Hepatocyte (in vitro differentiated cells): Measurements from ENCODE around the gene PDPN. TPM values are rescaled to one million over a fixed set of nuclear protein-coding genes. Genes with fewer than 3 reads are reported as not detected.
A peak's percentile ranks its signal among the peaks of the same experiment; 100 is the strongest.

ENCODE experiments used
- DNase-seq: peaks from one replicate; pipeline ENCODE4 v3.0.0-alpha.2; 2016; ENCODE audit warnings: low spot score
- H2AFZ ChIP-seq: fragments of 200-600 bp; sonication (generic); 2 replicates; pipeline ENCODE4 v1.6.0; 2016; ENCODE audit warnings: antibody characterized with exemption, mild to moderate bottlenecking
- H3K27ac ChIP-seq: fragments of 200-600 bp; sonication (generic); 2 replicates; pipeline ENCODE4 v1.5.1; 2016; ENCODE audit warnings: mild to moderate bottlenecking
- H3K27me3 ChIP-seq: fragments of 200-600 bp; sonication (generic); 2 replicates; pipeline ENCODE4 v1.6.1; 2016
- H3K36me3 ChIP-seq: fragments of 200-600 bp; sonication (generic); replicated peaks from 2 replicates; pipeline ENCODE4 v1.5.1; 2016; ENCODE audit warnings: low read depth; ENCODE audit not compliant: insufficient read depth
- H3K4me1 ChIP-seq: fragments of 200-600 bp; sonication (generic); 2 replicates; pipeline ENCODE4 v1.5.1; 2016; ENCODE audit warnings: mild to moderate bottlenecking, moderate library complexity; ENCODE audit not compliant: insufficient read depth
- H3K4me2 ChIP-seq: fragments of 200-600 bp; sonication (generic); 2 replicates; pipeline ENCODE4 v1.6.0; 2016
- H3K4me3 ChIP-seq: fragments of 200-600 bp; sonication (generic); 2 replicates; pipeline ENCODE4 v1.5.1; 2016; ENCODE audit warnings: mild to moderate bottlenecking
- H3K79me2 ChIP-seq: fragments of 200-600 bp; sonication (generic); 2 replicates; pipeline ENCODE4 v1.6.0; 2017; ENCODE audit warnings: mild to moderate bottlenecking
- H3K9me2 ChIP-seq: fragments of 200-600 bp; sonication (generic); replicated peaks from 2 replicates; pipeline ENCODE4 v1.6.0; 2017; ENCODE audit warnings: mild to moderate bottlenecking; ENCODE audit not compliant: insufficient read depth
- H3K9me3 ChIP-seq: fragments of 200-600 bp; sonication (generic); 2 replicates; pipeline ENCODE4 v1.5.1; 2016; ENCODE audit warnings: low read depth, mild to moderate bottlenecking
- H4K20me1 ChIP-seq: fragments of 200-600 bp; sonication (generic); 2 replicates; pipeline ENCODE4 v1.6.0; 2016; ENCODE audit warnings: mild to moderate bottlenecking; ENCODE audit not compliant: insufficient read depth, poor library complexity, severe bottlenecking
- EZH2 ChIP-seq: fragments of 200-600 bp; sonication (generic); IDR thresholded peaks from 2 replicates; pipeline ENCODE4 v1.6.1; 2016; ENCODE audit warnings: antibody characterized with exemption, mild to moderate bottlenecking, borderline replicate concordance
- EZH2phosphoT487 ChIP-seq: fragments of 200-600 bp; sonication (generic); IDR thresholded peaks from one replicate; pipeline ENCODE4 v1.6.1; 2018; ENCODE audit warnings: antibody characterized with exemption, mild to moderate bottlenecking, low read depth, moderate library complexity; ENCODE audit not compliant: unreplicated experiment, severe bottlenecking
- WGBS: methylation state at CpG from one replicate; pipeline ENCODE4 v1.1.6; 2016; ENCODE audit warnings: low lambda C conversion rate; ENCODE audit errors: missing lambda C conversion rate; 5-methylcytosine and 5-hydroxymethylcytosine counted together
- polyA plus RNA-seq: library from polyadenylated mRNA; unstranded; fragments of >200 nt; fragmentation: Nextera tagmentation; extraction: Ambion mirVana; gene quantifications from 2 replicates; pipeline ENCODE4 v1.2.1, GENCODE V29; 2016
- total RNA-seq: library from RNA; depleted of rRNA; stranded (reverse); fragments of >200 nt; gene quantifications from 2 replicates; pipeline ENCODE4 v1.2.3, GENCODE V29; 2014
- TF ChIP-seq, protein P1 (sequence below): fragments of 200-600 bp; sonication (generic); IDR thresholded peaks from 2 replicates; pipeline ENCODE4 v1.5.1; 2016; ENCODE audit warnings: antibody characterized with exemption, mild to moderate bottlenecking; ENCODE audit not compliant: poor library complexity

The PDPN gene
- total and polyA plus RNA-seq, 2 experiments from 2014 or later, result 305 to 478 TPM

DNA sequence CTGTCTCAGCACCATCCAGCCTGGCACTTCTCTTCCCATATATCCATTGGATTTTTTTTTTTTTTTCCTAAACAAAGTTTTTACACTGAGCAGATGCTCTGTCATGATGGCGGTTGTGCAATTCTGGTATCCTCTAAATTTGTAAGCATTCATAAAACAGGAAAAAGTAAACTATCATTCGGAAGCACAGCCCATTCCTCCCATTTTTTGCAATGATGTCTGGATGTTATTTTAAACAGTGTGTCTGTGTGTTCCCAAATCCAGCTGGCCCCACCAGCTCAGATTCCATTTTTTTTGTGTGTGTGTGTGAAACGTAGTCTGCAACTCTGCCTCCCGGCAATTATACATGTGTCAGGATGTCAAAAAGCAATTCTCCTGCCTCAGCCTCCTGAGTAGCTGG, 33.5 kb downstream of the PDPN start:
- Histone ChIP-seq H3K36me3 (no peaks in the 10 kb centered on the region), H3K27me3 (no peaks in the 10 kb centered on the region), H3K9me2 (no peaks in the 10 kb centered on the region), H3K27ac (peak overlapping the region; percentile 92), H4K20me1 (no peaks in the 10 kb centered on the region), H3K4me3 (no peak overlapping the region), H3K4me1 (peaks cover 15% of the 10 kb centered on the region), H3K9me3 (no peaks in the 10 kb centered on the region), H3K79me2 (no peaks in the 10 kb centered on the region), H2AFZ (no peak overlapping the region), H3K4me2 (no peak overlapping the region)
- 50% methylated on average over 4 of the region's 4 CpGs for WGBS
- TF ChIP-seq, protein P1, sequence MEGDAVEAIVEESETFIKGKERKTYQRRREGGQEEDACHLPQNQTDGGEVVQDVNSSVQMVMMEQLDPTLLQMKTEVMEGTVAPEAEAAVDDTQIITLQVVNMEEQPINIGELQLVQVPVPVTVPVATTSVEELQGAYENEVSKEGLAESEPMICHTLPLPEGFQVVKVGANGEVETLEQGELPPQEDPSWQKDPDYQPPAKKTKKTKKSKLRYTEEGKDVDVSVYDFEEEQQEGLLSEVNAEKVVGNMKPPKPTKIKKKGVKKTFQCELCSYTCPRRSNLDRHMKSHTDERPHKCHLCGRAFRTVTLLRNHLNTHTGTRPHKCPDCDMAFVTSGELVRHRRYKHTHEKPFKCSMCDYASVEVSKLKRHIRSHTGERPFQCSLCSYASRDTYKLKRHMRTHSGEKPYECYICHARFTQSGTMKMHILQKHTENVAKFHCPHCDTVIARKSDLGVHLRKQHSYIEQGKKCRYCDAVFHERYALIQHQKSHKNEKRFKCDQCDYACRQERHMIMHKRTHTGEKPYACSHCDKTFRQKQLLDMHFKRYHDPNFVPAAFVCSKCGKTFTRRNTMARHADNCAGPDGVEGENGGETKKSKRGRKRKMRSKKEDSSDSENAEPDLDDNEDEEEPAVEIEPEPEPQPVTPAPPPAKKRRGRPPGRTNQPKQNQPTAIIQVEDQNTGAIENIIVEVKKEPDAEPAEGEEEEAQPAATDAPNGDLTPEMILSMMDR, result no peak
- TF ChIP-seq EZH2phosphoT487 (no peak), EZH2 (no peak)
- DNase-seq, result peak; percentile 34

DNA sequence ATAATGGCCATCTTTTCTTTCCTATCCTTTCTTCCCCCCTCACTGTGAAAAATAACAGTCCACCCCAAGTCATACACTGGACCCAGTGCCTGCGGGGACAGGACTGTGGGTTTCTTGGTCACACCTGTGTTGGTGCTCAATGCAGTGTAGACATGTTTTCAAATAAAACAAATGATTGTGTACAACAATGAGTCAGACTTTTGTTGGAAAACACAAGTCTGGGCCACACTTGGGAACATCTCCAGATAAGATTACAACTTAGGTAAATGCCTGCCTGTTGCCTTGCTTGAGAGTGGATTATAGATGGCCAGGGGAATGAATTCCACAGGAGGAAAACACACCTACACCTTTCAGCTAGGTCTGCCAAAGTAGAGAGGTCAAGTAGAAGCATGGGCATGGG, 34.1 kb downstream of the PDPN start:
- Histone ChIP-seq H3K4me3 (no peak overlapping the region), H3K4me1 (peaks cover 15% of the 10 kb centered on the region), H3K27me3 (no peaks in the 10 kb centered on the region), H4K20me1 (no peaks in the 10 kb centered on the region), H2AFZ (no peak overlapping the region), H3K9me2 (no peaks in the 10 kb centered on the region), H3K4me2 (no peak overlapping the region), H3K9me3 (no peaks in the 10 kb centered on the region), H3K27ac (peak overlapping the region; percentile 92), H3K36me3 (no peaks in the 10 kb centered on the region), H3K79me2 (no peaks in the 10 kb centered on the region)
- 88% methylated on average over 1 of the region's 1 CpG for WGBS
- no peak for DNase-seq
- TF ChIP-seq EZH2 (no peak), EZH2phosphoT487 (no peak)
- TF ChIP-seq, protein P1, result no peak

DNA sequence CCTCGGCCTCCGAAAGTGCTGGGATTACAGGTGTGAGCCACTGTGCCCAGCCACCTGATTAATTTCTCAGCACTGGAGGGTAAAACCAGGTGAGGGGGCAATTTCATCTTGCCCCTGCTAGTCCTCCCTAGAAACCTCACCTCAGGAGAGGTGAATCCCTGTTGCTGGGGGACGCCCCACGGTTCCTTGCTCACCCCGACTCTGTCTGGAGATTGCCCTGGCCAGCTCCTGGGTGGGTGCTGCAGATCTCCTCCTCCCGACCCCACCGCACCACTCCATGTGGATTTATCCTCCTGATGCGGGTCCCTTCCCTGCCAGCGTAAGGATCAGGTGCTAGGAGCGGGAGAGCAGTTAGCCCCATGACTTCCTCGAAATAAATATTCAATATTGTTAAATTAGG, 34.9 kb downstream of the PDPN start:
- Histone ChIP-seq H3K4me3 (no peak overlapping the region), H3K36me3 (no peaks in the 10 kb centered on the region), H3K9me3 (no peaks in the 10 kb centered on the region), H3K27ac (peak overlapping the region; percentile 92), H3K9me2 (no peaks in the 10 kb centered on the region), H2AFZ (no peak overlapping the region), H4K20me1 (no peaks in the 10 kb centered on the region), H3K79me2 (no peaks in the 10 kb centered on the region), H3K27me3 (no peaks in the 10 kb centered on the region), H3K4me1 (peaks cover 15% of the 10 kb centered on the region), H3K4me2 (no peak overlapping the region)
- WGBS, result 93% methylated on average over 11 of the region's 11 CpGs
- TF ChIP-seq EZH2 (no peak), EZH2phosphoT487 (no peak)
- TF ChIP-seq, protein P1, result no peak
- DNase-seq, result no peak

DNA sequence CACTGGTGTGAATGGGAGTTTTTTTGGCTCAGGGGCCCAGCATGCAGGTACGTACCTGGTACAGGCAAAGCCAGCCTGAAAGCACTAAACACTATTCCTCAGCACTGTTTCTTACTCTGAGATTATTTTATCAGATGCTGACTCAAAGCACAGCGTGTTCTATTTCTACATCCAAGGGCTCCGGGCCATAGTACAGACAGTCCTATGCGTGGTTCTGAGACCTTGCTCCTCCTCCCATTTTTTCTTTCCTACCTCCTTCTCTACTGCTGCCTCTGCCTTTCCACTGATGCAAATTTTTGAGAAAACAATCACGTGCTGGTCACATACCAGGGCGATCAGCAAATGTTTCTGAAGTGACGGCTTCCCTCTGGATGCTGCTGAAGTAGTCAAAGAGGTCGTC, 36.3 kb downstream of the PDPN start:
- Histone ChIP-seq H3K9me2 (no peaks in the 10 kb centered on the region), H3K9me3 (no peaks in the 10 kb centered on the region), H3K36me3 (no peaks in the 10 kb centered on the region), H4K20me1 (no peaks in the 10 kb centered on the region), H3K27me3 (no peaks in the 10 kb centered on the region), H3K4me3 (no peak overlapping the region), H3K4me2 (no peak overlapping the region), H3K27ac (peak overlapping the region; percentile 92), H3K79me2 (no peaks in the 10 kb centered on the region), H2AFZ (no peak overlapping the region), H3K4me1 (peaks cover 15% of the 10 kb centered on the region)
- DNase-seq, result peak; percentile 68
- 61% methylated on average over 8 of the region's 8 CpGs for WGBS
- no peak for TF ChIP-seq EZH2
- TF ChIP-seq EZH2phosphoT487, result no peak
- TF ChIP-seq, protein P1, result no peak
